Prostate gland (tissue), 2 donors: Measurements from ENCODE around the gene MRTFB.

Experiments
- CTCF ChIP-seq, 4 experiments: fragments of 200-600 bp in 2 of 4; fragments of 450-650 bp in 2 of 4; sonication (generic) in 2 of 4; IDR thresholded peaks; 1 replicate in 3 of 4; 2 replicates in 1 of 4; pipeline ENCODE4 v1.5.1; 2016 to 2019; ENCODE audit warnings: antibody characterized with exemption in 4 of 4, mild to moderate bottlenecking in 2 of 4, moderate library complexity in 2 of 4
- POLR2A ChIP-seq: fragments of 450-650 bp; IDR thresholded peaks from one replicate; pipeline ENCODE4 v1.6.1; 2016; ENCODE audit warnings: antibody characterized with exemption, mild to moderate bottlenecking
- POLR2AphosphoS5 ChIP-seq: sonication (generic); formaldehyde crosslinking; IDR thresholded peaks from one replicate; pipeline ENCODE4 v1.6.1; 2017; ENCODE audit warnings: antibody characterized with exemption

- TF ChIP-seq POLR2AphosphoS5 (no peak), CTCF (IDR thresholded peaks at IDR 0.05) (no peak), POLR2A (no peak)
These were observed 134.5 kb downstream of the MRTFB start for GRCh38 chr16:14205666-14206065.
